Keratinocyte (primary cell): ENCODE data around the gene NECTIN3. TPM values are rescaled to one million over a fixed set of nuclear protein-coding genes. Genes with fewer than 3 reads are reported as not detected.

Source experiments
- DNase-seq: peaks from one replicate; pipeline ENCODE4 v3.0.0-alpha.2; 2011; ENCODE audit warnings: low read depth, missing footprints, low spot score
- FAIRE-seq: peaks from 2 replicates; lab custom pipeline; 2011; peaks lifted over from hg19 to GRCh38; lab: Jason Lieb, UNC
- H2AFZ ChIP-seq: 2 replicates; pipeline ENCODE4 v1.6.0; 2012; ENCODE audit warnings: low read length, control low read depth, inconsistent platforms; ENCODE audit not compliant: control insufficient read depth
- H3K27ac ChIP-seq: 2 replicates; pipeline ENCODE4 v1.5.1; 2011; ENCODE audit warnings: low read length; ENCODE audit not compliant: control insufficient read depth, insufficient read depth
- H3K27me3 ChIP-seq: 3 replicates; pipeline ENCODE4 v1.6.0; 2011; ENCODE audit warnings: low read length; ENCODE audit not compliant: control insufficient read depth, insufficient read depth; ENCODE audit errors: extremely low read depth
- H3K36me3 ChIP-seq, 2 experiments: 2 replicates in 1 of 2; 3 replicates in 1 of 2; pipeline ENCODE4 v1.5.1; 2011; ENCODE audit warnings: low read length in 2 of 2, mild to moderate bottlenecking in 1 of 2; ENCODE audit not compliant: control insufficient read depth in 2 of 2, insufficient read depth in 2 of 2; ENCODE audit errors: extremely low read depth in 1 of 2
- H3K4me1 ChIP-seq: 3 replicates; pipeline ENCODE4 v1.5.1; 2011; ENCODE audit warnings: low read length; ENCODE audit not compliant: control insufficient read depth, insufficient read depth; ENCODE audit errors: extremely low read depth
- H3K4me2 ChIP-seq: 3 replicates; pipeline ENCODE4 v1.6.0; 2011; ENCODE audit warnings: low read depth, low read length; ENCODE audit not compliant: control insufficient read depth, insufficient read depth; ENCODE audit errors: extremely low read depth
- H3K4me3 ChIP-seq, 3 experiments: fragments of 200-600 bp in 1 of 3; sonication (generic) in 1 of 3; 2 replicates in 2 of 3; 3 replicates in 1 of 3; pipeline ENCODE4 v1.5.1; 2011 to 2016; ENCODE audit warnings: low read length in 3 of 3, mild to moderate bottlenecking in 3 of 3, control low read depth in 2 of 3, inconsistent platforms in 1 of 3, low read depth in 1 of 3, mixed read lengths in 1 of 3, mixed run types in 1 of 3, moderate library complexity in 1 of 3; ENCODE audit not compliant: control insufficient read depth in 2 of 3, insufficient read depth in 2 of 3; ENCODE audit errors: extremely low read depth in 1 of 3
- H3K79me2 ChIP-seq: 2 replicates; pipeline ENCODE4 v1.6.0; 2012; ENCODE audit warnings: low read length; ENCODE audit not compliant: control insufficient read depth, insufficient read depth
- H3K9ac ChIP-seq: 3 replicates; pipeline ENCODE4 v1.6.0; 2011; ENCODE audit warnings: low read length; ENCODE audit not compliant: control insufficient read depth, insufficient read depth; ENCODE audit errors: extremely low read depth
- H3K9me1 ChIP-seq: 3 replicates; pipeline ENCODE4 v1.6.0; 2011; ENCODE audit warnings: low read length; ENCODE audit not compliant: control insufficient read depth, insufficient read depth; ENCODE audit errors: extremely low read depth
- H3K9me3 ChIP-seq: 2 replicates; pipeline ENCODE4 v1.5.1; 2012; ENCODE audit warnings: low read depth, low read length; ENCODE audit not compliant: control insufficient read depth
- H4K20me1 ChIP-seq: 3 replicates; pipeline ENCODE4 v1.6.0; 2011; ENCODE audit warnings: low read length; ENCODE audit not compliant: control insufficient read depth, insufficient read depth; ENCODE audit errors: extremely low read depth
- EZH2 ChIP-seq: IDR thresholded peaks from one replicate; pipeline ENCODE4 v1.6.1; 2012; ENCODE audit warnings: inconsistent platforms, mild to moderate bottlenecking, low read length, moderate library complexity
- dilution Hi-C: fragments of 300-500 bp; cut with MboI; formaldehyde crosslinking; loops from one replicate; pipeline ENCODE4 v1.7.0; 2020; ENCODE audit warnings: low sequenced_read_pairs; ENCODE audit not compliant: extremely low pct_ligation_motif_present
- polyA plus RNA-seq, 5 experiments: library from polyadenylated mRNA; depleted of rRNA in 3 of 5; stranded (reverse) in 3 of 5; stranded (forward) in 1 of 5; unstranded in 1 of 5; fragments of >200 nt; gene quantifications; 1 replicate in 1 of 5; 2 replicates in 3 of 5; 3 replicates in 1 of 5; pipeline versions ENCODE4 v1.2.1 to v1.2.3, GENCODE V29; 2011 to 2012; ENCODE audit warnings: missing spikeins in 2 of 5, low read depth in 1 of 5, low replicate concordance in 1 of 5
- TF ChIP-seq, protein P1 (sequence below), 3 experiments: IDR thresholded peaks in 1 of 3; conservative IDR thresholded peaks in 1 of 3; optimal IDR thresholded peaks in 1 of 3; 2 replicates in 2 of 3; 3 replicates in 1 of 3; pipeline versions ENCODE3 to v1.5.1; 2011; ENCODE audit warnings: low read length in 3 of 3, mild to moderate bottlenecking in 3 of 3, moderate library complexity in 2 of 3, control low read depth in 1 of 3, inconsistent platforms in 1 of 3; ENCODE audit not compliant: insufficient read depth in 2 of 3; ENCODE audit errors: extremely low read depth in 1 of 3

The NECTIN3 gene
- polyA plus RNA-seq, 1 donor (not counting 4 experiments of a cell fraction or from before 2014, with no cell fraction given): 2.1 TPM

DNA sequence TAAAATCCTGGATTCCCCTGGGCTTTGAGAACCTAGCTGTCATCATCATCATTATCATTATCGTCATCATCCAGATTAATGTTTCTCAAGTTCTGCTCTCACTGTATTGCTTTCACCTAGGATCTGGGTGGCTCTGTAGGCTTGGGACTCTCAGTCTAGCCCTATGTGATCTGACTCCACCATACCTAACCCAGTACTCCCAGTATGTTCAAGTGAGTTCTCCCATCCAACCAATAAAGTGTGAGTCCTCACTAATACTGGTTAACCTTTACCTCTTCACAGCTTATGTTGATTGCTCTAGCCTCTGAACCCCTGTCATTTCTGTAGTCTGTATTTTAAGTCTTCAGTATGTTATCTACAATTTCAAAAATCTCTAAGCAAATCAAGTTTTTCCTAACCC lies 102.3 kb downstream of the NECTIN3 start:
- Histone ChIP-seq H3K79me2 (no peaks in the 10 kb centered on the region), H3K27ac (no peak overlapping the region), H3K27me3 (no peaks in the 10 kb centered on the region), H3K9me1 (no peaks in the 10 kb centered on the region), H3K4me1 (no peaks in the 10 kb centered on the region), H2AFZ (no peak overlapping the region), H3K9ac (no peak overlapping the region), H3K4me2 (no peak overlapping the region), H3K4me3 (no peak overlapping the region), H3K36me3 (no peaks in the 10 kb centered on the region), H4K20me1 (no peaks in the 10 kb centered on the region), H3K9me3 (peaks cover 2% of the 10 kb centered on the region)
- DNase-seq (no peak), FAIRE-seq (no peak)
- TF ChIP-seq EZH2: no peak
- TF ChIP-seq, protein P1, sequence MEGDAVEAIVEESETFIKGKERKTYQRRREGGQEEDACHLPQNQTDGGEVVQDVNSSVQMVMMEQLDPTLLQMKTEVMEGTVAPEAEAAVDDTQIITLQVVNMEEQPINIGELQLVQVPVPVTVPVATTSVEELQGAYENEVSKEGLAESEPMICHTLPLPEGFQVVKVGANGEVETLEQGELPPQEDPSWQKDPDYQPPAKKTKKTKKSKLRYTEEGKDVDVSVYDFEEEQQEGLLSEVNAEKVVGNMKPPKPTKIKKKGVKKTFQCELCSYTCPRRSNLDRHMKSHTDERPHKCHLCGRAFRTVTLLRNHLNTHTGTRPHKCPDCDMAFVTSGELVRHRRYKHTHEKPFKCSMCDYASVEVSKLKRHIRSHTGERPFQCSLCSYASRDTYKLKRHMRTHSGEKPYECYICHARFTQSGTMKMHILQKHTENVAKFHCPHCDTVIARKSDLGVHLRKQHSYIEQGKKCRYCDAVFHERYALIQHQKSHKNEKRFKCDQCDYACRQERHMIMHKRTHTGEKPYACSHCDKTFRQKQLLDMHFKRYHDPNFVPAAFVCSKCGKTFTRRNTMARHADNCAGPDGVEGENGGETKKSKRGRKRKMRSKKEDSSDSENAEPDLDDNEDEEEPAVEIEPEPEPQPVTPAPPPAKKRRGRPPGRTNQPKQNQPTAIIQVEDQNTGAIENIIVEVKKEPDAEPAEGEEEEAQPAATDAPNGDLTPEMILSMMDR (optimal IDR thresholded peaks at IDR 0.05 in 1 of 3, IDR thresholded peaks at IDR 0.05 in 1 of 3, conservative IDR thresholded peaks at IDR 0.05 in 1 of 3; ENCODE audit: extremely low read depth in 1 of 3, insufficient read depth in 2 of 3, low read length in 3 of 3): no peak
- dilution Hi-C loops: no loop called here

DNA sequence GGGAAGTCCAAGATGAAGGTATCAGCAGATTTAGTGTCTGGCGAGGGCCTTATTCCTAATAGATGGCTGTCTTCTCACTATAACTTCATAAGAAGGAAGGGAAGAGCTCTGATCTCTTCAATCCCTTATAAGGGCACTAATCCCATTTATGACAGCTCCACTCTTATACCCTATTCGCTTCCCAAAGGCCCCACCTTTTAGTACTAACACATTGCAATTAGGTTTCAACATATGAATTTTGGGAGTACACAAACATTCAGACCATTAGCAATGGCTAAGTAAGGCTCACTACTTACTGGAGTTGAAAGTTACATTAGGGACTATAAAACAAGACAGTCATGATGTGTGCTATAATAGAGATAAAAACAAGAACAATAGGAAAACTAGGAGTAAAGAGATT lies 118.9 kb downstream of the NECTIN3 start:
- no peaks in the 10 kb centered on the region for H3K9me1 ChIP-seq
- H3K9ac ChIP-seq: no peak overlapping the region
- DNase-seq (no peak), FAIRE-seq (no peak)
- H3K4me2 ChIP-seq: no peak overlapping the region
- H3K36me3 ChIP-seq: no peaks in the 10 kb centered on the region
- H3K4me3 ChIP-seq: no peak overlapping the region
- dilution Hi-C loops: no loop called here
- no peaks in the 10 kb centered on the region for H3K9me3 ChIP-seq
- no peak overlapping the region for H2AFZ ChIP-seq
- no peaks in the 10 kb centered on the region for H3K4me1 ChIP-seq
- H4K20me1 ChIP-seq: no peaks in the 10 kb centered on the region
- H3K27ac ChIP-seq: no peak overlapping the region
- no peaks in the 10 kb centered on the region for H3K27me3 ChIP-seq
- TF ChIP-seq, protein P1 (optimal IDR thresholded peaks at IDR 0.05 in 1 of 3, IDR thresholded peaks at IDR 0.05 in 1 of 3, conservative IDR thresholded peaks at IDR 0.05 in 1 of 3; ENCODE audit: extremely low read depth in 1 of 3, insufficient read depth in 2 of 3, low read length in 3 of 3): no peak
- no peak for TF ChIP-seq EZH2
- H3K79me2 ChIP-seq: no peaks in the 10 kb centered on the region
